DMS114 treated with DMSO at 0.1 percent for 48 hours (cell line): ENCODE measurements around the gene TM4SF18.
"Not testable (repeated sequence)": the region's sequence is repeated elsewhere in the genome, so short reads cannot be mapped to it uniquely, and the experiment has no call there.

Experiments
- DNase-seq: peaks from one replicate; lab custom pipeline; 2025; ENCODE audit not compliant: unreplicated experiment; lab: John Stamatoyannopoulos, UW

The TM4SF18 gene

GRCh38 chr3:149333176-149333859, at the start of gene TM4SF18:
TSS of gene TM4SF18 (minus strand) at chr3:149333636. CDS start at chr3:149333382, 254 bp downstream.
- no peak for DNase-seq

GRCh38 chr3:149382518-149382917, 49.1 kb upstream of the TM4SF18 start:
- DNase-seq: no peak

- no peak for DNase-seq
Observed at GRCh38 chr3:149382101-149382467, 48.6 kb upstream of the TM4SF18 start.

GRCh38 chr3:149381173-149382100, 48.0 kb upstream of the TM4SF18 start:
- DNase-seq: no peak

- not testable (repeated sequence) for DNase-seq
Observed at GRCh38 chr3:149380220-149380619, 46.8 kb upstream of the TM4SF18 start.

GRCh38 chr3:149378478-149379309, 45.3 kb upstream of the TM4SF18 start:
- no peak for DNase-seq

- DNase-seq: no peak
Observed at GRCh38 chr3:149377408-149378364, 44.2 kb upstream of the TM4SF18 start, which contains the start of gene TM4SF1. TSS of gene TM4SF1 (minus strand) at chr3:149377649. CDS start at chr3:149377547, 102 bp downstream.

- no peak for DNase-seq
Observed at GRCh38 chr3:149376718-149377407, 43.4 kb upstream of the TM4SF18 start.

- no peak for DNase-seq
Observed at GRCh38 chr3:149375501-149376196, 42.2 kb upstream of the TM4SF18 start.

- no peak for DNase-seq
Observed at GRCh38 chr3:149374793-149375500, 41.5 kb upstream of the TM4SF18 start.

- no peak for DNase-seq
Observed at GRCh38 chr3:149374391-149374790, 41.0 kb upstream of the TM4SF18 start.

GRCh38 chr3:149373235-149374125, 40.0 kb upstream of the TM4SF18 start:
- DNase-seq: no peak

GRCh38 chr3:149371723-149372114, 38.3 kb upstream of the TM4SF18 start:
- DNase-seq: no peak

GRCh38 chr3:149371001-149371722, 37.7 kb upstream of the TM4SF18 start:
- no peak for DNase-seq

GRCh38 chr3:149369991-149370866, 36.8 kb upstream of the TM4SF18 start:
- no peak for DNase-seq
